Activated naive CD4-positive, alpha-beta T cell treated with anti-CD3 and anti-CD28 coated beads for 36 hours (primary cell): ENCODE results near the gene SLC25A22. TPM values are rescaled to one million over a fixed set of nuclear protein-coding genes. Genes with fewer than 3 reads are reported as not detected.

Source experiments
- CTCF ChIA-PET: fragments of 350-600 bp; sonication (Branson Sonifier 250); formaldehyde crosslinking; loops from one replicate; lab custom pipeline; 2021; ENCODE audit warnings: antibody characterized with exemption; lab: Charles Lee
- DNase-seq: peaks from one replicate; pipeline ENCODE4 v3.0.0-alpha.2; 2020
- H3K27ac Mint-ChIP-seq: one replicate; pipeline ENCODE4 v1.8.0; 2021; ENCODE audit warnings: mild to moderate bottlenecking, mixed read lengths
- H3K27me3 Mint-ChIP-seq: one replicate; pipeline ENCODE4 v1.8.0; 2021; ENCODE audit warnings: low read depth, mixed read lengths
- H3K36me3 Mint-ChIP-seq: one replicate; pipeline ENCODE4 v1.8.0; 2021; ENCODE audit warnings: low read depth, mixed read lengths
- H3K4me1 Mint-ChIP-seq: one replicate; pipeline ENCODE4 v1.8.0; 2021; ENCODE audit warnings: low read depth, mixed read lengths
- H3K4me3 Mint-ChIP-seq: one replicate; pipeline ENCODE4 v1.8.0; 2021; ENCODE audit warnings: mild to moderate bottlenecking, moderate library complexity, mixed read lengths
- H3K9me3 Mint-ChIP-seq: one replicate; pipeline ENCODE4 v1.8.0; 2021; ENCODE audit warnings: mixed read lengths
- intact Hi-C: fragments of 100-400 bp; cut with micrococcal nuclease; formaldehyde crosslinking; loops from one replicate; pipeline ENCODE4 v1.15.1; 2023
- total RNA-seq, 2 experiments: library from RNA; stranded (reverse); gene quantifications; one replicate each; pipeline ENCODE4 v1.2.3, GENCODE V29; 2021

Gene SLC25A22
- total RNA-seq, 2 experiments from 2014 or later = 19.1 to 21.8 TPM

DNA sequence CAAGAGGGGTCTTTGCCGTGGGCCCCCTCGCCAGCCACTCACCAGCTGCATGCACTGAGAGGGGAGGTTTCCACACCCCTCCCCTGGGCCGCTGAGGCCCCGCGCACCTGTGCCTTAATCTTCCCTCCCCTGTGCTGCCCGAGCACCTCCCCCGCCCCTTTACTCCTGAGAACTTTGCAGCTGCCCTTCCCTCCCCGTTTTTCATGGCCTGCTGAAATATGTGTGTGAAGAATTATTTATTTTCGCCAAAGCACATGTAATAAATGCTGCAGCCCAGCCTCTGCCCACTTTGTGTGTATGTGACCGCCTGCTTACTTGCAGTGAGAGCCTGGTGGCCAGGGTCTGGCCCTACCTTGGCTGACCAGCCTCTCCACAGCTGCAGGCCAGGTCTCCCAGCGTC, 26.9 kb upstream of the SLC25A22 start:
- DNase-seq = no peak
- no peak overlapping the region for H3K4me3 Mint-ChIP-seq
- H3K9me3 Mint-ChIP-seq = no peaks in the 10 kb centered on the region
- H3K4me1 Mint-ChIP-seq = peaks cover 34% of the 10 kb centered on the region
- intact Hi-C loops = no loop called here
- CTCF ChIA-PET = no interaction called here
- peaks cover 27% of the 10 kb centered on the region for H3K27me3 Mint-ChIP-seq
- H3K36me3 Mint-ChIP-seq = peaks cover 7% of the 10 kb centered on the region
- H3K27ac Mint-ChIP-seq = no peak overlapping the region

DNA sequence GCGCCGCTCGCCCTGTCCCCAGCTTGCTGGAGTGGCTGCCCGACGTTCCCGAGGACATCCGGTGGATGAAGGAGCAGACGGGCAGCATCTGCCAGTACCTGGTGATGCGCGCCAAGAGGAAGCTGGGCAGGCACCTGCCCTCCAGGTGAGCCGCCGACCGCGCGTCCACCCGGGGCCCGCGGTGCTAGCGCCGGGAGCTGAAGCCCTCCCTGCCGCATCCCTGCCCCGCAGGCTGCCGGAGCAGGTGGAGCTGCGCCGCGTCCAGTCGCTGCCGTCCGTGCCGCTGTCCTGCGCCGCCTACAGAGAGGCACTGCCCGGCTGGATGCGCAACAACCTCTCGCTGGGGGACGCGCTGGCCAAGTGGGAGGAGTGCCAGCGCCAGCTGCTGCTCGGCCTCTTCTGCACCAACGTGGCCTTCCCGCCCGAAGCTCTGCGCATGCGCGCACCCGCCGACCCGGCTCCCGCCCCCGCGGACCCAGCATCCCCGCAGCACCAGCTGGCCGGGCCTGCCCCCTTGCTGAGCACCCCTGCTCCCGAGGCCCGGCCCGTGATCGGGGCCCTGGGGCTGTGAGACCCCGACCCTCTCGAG, 26.3 kb upstream of the SLC25A22 start:
- H3K4me3 Mint-ChIP-seq = no peak overlapping the region
- H3K36me3 Mint-ChIP-seq = peaks cover 7% of the 10 kb centered on the region
- peaks cover 28% of the 10 kb centered on the region for H3K4me1 Mint-ChIP-seq
- H3K9me3 Mint-ChIP-seq = no peaks in the 10 kb centered on the region
- CTCF ChIA-PET = no interaction called here
- DNase-seq = no peak
- intact Hi-C loops = no loop called here
- H3K27ac Mint-ChIP-seq = no peak overlapping the region
- H3K27me3 Mint-ChIP-seq = peaks cover 22% of the 10 kb centered on the region

DNA sequence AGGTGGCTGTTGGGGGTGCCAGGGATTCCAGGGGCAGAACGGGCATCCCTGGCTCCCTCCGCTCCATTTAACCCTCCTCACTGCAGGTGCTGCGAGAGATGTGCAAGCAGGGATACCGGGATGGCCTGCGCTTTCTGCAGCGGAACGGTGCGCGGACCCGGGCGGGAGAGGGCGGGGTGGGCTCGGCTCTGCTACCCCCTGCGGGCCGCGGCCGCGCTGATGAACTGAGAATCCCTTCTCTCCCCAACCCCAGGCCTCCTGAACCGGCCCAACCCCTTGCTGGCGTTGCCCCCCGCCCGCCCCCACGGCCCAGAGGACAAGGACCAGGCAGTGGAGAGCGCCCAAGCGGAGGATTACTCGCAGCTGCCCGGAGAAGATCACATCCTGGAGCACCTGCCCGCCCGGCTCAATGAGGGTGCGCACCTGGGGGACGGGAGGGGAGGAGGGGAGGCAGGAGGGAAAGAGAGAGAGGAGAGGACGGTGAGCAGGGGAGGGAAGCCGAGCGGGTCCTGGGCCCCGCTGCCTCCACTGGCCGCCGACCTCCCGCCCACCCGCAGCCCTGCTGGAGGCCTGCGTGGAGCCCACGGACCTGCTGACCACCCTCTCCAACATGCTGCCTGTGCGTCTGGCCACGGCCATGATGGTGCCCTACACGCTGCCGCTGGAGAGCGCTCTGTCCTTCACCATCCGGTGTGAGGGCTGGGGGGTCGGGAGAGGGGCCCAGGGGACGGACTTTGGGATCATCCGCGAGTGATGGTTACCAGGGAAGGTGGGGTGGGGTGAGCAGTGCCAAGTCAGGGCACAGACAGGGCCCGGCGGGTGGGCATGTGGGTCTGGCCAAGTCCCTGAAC, 25.6 kb upstream of the SLC25A22 start:
- Mint-ChIP-seq H3K27ac (no peak overlapping the region), H3K9me3 (no peaks in the 10 kb centered on the region), H3K4me3 (no peak overlapping the region), H3K27me3 (peaks cover 15% of the 10 kb centered on the region), H3K4me1 (peaks cover 24% of the 10 kb centered on the region), H3K36me3 (peaks cover 7% of the 10 kb centered on the region)
- intact Hi-C loops = no loop called here
- CTCF ChIA-PET = no interaction called here
- no peak for DNase-seq

DNA sequence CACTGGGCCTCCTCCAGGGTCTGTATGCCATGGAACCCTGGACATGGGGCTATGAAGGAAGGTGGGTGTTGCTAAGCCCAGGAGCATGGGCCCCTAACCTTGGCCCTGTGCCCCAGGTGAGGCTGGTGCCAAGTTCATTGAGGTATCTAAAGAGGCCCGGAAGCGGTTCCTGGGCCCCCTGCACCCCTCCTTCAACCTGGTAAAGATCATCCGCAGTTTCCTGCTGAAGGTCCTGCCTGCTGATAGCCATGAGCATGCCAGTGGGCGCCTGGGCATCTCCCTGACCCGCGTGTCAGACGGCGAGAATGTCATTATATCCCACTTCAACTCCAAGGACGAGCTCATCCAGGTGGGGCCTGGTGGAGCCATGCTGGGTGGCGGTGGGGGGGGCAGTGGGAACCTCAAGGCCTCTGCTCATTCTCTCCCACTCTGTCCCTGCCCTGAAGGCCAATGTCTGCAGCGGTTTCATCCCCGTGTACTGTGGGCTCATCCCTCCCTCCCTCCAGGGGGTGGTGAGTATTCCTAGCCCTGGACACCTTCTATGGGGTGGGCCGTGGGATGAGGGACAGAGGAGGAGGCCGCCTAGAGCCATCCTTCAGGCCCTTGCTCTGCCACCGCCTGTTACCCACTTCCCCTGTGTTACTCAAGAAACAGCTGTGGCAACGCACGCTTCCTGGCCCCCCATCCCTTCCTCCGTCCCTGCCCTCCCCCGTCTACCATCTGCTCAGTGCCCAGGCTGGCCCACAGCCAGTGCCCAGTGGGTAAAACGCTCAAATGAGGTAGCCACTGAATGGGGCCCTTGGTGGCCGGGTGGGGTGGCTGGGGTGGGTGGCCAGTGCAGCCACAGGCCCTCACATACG, 23.7 kb upstream of the SLC25A22 start:
- CTCF ChIA-PET = no interaction called here
- no peaks in the 10 kb centered on the region for H3K9me3 Mint-ChIP-seq
- peaks cover 17% of the 10 kb centered on the region for H3K4me1 Mint-ChIP-seq
- DNase-seq = no peak
- intact Hi-C loops = no loop called here
- no peak overlapping the region for H3K4me3 Mint-ChIP-seq
- no peak overlapping the region for H3K27ac Mint-ChIP-seq
- H3K27me3 Mint-ChIP-seq = peaks cover 3% of the 10 kb centered on the region
- peaks cover 7% of the 10 kb centered on the region for H3K36me3 Mint-ChIP-seq

- H3K27ac Mint-ChIP-seq = peak overlapping the region; percentile 61
- no peaks in the 10 kb centered on the region for H3K9me3 Mint-ChIP-seq
- CTCF ChIA-PET = no interaction called here
Observed at GRCh38 chr11:820655-821511, 22.8 kb upstream of the SLC25A22 start.

GRCh38 chr11:819943-820649, 22.0 kb upstream of the SLC25A22 start:
- intact Hi-C loops = loop anchor here (1.0 kb wide), 4 partner anchors 10 to 24 kb away; partner anchors contain the start of genes POLR2L, RPLP2 and TSPAN4

More at GRCh38 chr11:820655-821511, 22.8 kb upstream of the SLC25A22 start:
- peaks cover 7% of the 10 kb centered on the region for H3K36me3 Mint-ChIP-seq
- peak overlapping the region; percentile 75 for H3K4me3 Mint-ChIP-seq
- H3K27me3 Mint-ChIP-seq = no peaks in the 10 kb centered on the region
- peaks cover 13% of the 10 kb centered on the region for H3K4me1 Mint-ChIP-seq
- no peak for DNase-seq
- intact Hi-C loops = loop anchor here (1.0 kb wide), 2 partner anchors 9 to 21 kb away; partner anchors contain the start of genes POLR2L and TSPAN4

GRCh38 chr11:819129-819931, 21.2 kb upstream of the SLC25A22 start:
- H3K4me1 Mint-ChIP-seq = peaks cover 13% of the 10 kb centered on the region
- no peaks in the 10 kb centered on the region for H3K27me3 Mint-ChIP-seq
- H3K4me3 Mint-ChIP-seq = peak overlapping the region; percentile 75
- H3K27ac Mint-ChIP-seq = no peak overlapping the region
- CTCF ChIA-PET = interaction anchor here (1.0 kb wide), 1 partner anchor 15 kb away, joined by 3 read pairs; no protein-coding TSS in a partner anchor
- intact Hi-C loops = loop anchor here (1.0 kb wide), 2 partner anchors 10 to 23 kb away; partner anchors contain the start of gene RPLP2
- peak; percentile 89 for DNase-seq
- H3K36me3 Mint-ChIP-seq = peaks cover 3% of the 10 kb centered on the region
- H3K9me3 Mint-ChIP-seq = no peaks in the 10 kb centered on the region

More at GRCh38 chr11:819943-820649, 22.0 kb upstream of the SLC25A22 start:
- Mint-ChIP-seq H3K27me3 (no peaks in the 10 kb centered on the region), H3K4me3 (peak overlapping the region; percentile 75), H3K36me3 (peaks cover 5% of the 10 kb centered on the region), H3K27ac (peak overlapping the region; percentile 61), H3K4me1 (peaks cover 13% of the 10 kb centered on the region), H3K9me3 (no peaks in the 10 kb centered on the region)
- CTCF ChIA-PET = interaction anchor here (1.0 kb wide), 1 partner anchor 14 kb away, joined by 3 read pairs; no protein-coding TSS in a partner anchor
- peak; percentile 89 for DNase-seq

DNA sequence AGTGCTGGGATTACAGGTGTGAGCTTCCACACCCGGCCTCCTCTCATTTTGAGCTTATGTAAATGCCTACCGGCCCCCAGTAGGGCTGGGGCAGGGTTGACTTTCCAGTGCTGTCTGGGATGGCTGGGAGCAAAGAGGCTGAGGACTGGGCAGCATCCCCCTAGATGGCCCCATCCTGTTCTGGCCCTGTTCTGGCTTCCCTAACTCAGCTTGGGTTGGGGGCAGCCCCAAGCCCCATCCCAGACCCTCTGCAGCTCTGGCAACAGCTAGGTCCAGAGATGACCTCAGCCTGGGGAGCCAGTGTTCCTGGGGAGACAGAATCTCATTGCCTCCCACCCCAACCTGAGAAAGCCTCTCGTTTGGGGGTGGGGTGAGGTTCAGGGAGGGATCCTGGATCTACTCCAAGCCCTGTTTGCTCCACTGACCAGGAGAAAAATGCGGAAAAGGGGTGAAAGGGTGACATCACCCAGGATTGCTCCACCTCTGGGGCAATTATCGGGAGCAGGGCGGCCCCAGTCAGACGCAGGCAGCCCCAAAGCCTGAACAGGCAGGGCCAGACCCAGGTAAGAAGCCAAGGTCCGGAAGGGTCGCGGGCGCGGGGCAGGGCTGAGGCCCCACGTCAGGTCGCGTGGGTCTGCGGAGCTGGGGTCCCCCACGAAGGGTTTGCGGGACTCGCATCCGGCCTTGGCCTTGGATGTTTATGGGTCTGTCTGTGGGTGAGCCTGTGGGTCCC, 20.5 kb upstream of the SLC25A22 start, which contains the start of gene PNPLA2:
TSS of gene PNPLA2 (plus strand) at position 519 of the 733 bp plus-strand sequence. CDS start 805 bp downstream, outside the sequence.
- intact Hi-C loops = loop anchor here (1.0 kb wide), 2 partner anchors 9 to 22 kb away; partner anchors contain the start of gene RPLP2
- Mint-ChIP-seq H3K4me3 (peak within 1 kb of the TSS; percentile 75), H3K4me1 (peaks cover 13% of the 10 kb centered on the region), H3K27me3 (no peaks in the 10 kb centered on the region), H3K27ac (no peak within 1 kb of the TSS), H3K9me3 (no peaks in the 10 kb centered on the region), H3K36me3 (peaks cover 7% of the 10 kb centered on the region)
- DNase-seq = no peak
- CTCF ChIA-PET = interaction anchor here (1.0 kb wide), 1 partner anchor 16 kb away, joined by 3 read pairs; no protein-coding TSS in a partner anchor

DNA sequence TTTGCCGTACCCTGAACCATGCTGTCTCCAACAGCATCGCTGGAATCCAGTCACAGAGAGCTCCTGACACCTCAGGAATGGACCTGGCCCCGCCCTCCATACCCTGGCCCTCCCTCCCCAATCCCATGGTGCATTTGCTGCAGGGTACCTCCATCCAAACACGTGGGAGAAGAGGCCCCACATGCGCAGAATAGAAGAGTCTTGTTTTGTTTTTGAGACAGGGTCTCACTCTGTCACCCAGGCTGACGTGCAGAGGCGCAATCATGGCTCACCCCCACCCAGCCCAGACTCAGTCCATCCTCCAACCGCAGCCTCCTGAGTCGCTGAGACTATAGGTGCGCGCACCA, 18.3 kb upstream of the SLC25A22 start:
- peaks cover 23% of the 10 kb centered on the region for H3K4me1 Mint-ChIP-seq
- no peak overlapping the region for H3K27ac Mint-ChIP-seq
- intact Hi-C loops = no loop called here
- CTCF ChIA-PET = no interaction called here
- no peaks in the 10 kb centered on the region for H3K9me3 Mint-ChIP-seq
- H3K36me3 Mint-ChIP-seq = peaks cover 18% of the 10 kb centered on the region
- H3K27me3 Mint-ChIP-seq = no peaks in the 10 kb centered on the region
- DNase-seq = no peak
- no peak overlapping the region for H3K4me3 Mint-ChIP-seq
